ENCODE measurements around the gene PPP2R5C. TPM values are rescaled to one million over a fixed set of nuclear protein-coding genes. Genes with fewer than 3 reads are reported as not detected.

Gene PPP2R5C
- polyA plus RNA-seq, 3 donors, result 61.9 to 72.5 (median 64.0) TPM

DNA sequence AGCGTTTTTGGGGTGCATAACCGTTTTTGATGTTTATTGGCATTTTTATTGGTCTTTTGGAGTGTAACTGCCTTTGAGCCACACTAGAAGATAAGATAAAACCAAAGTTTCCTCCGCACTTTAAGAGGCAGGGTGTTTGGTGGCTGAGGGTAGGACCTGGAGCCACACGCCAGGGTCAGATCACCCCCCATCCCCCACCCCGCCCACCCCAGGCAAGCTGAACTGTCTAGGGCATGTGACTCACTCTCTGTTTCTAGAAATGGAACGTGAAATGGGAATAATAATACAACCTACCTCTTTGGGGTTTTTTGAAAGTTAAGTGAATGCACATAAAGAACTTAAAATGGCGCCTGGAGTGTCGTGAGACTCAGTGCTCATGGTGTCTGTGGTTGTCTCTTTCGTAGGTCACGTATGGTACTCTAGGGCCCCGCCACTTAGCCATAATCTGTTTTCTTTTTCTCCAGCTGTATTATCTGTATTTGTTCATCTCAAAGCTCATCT, 56.0 kb downstream of the PPP2R5C start:
- peak overlapping the region in 1 of 2 donors; percentile 9 for H3K4me3 Mint-ChIP-seq
- H3K36me3 Mint-ChIP-seq, result peaks cover 53 to 62% of the 10 kb centered on the region in 2 donors
- H4K20me1 ChIP-seq (ENCODE audit: insufficient read depth, low read length), result peaks cover 26% of the 10 kb centered on the region
- no peak overlapping the region for H3K4me2 ChIP-seq (replicated peaks; ENCODE audit: extremely low read depth, low read length, poor library complexity, severe bottlenecking)
- H3K9me3 ChIP-seq (replicated peaks in 1 of 2; ENCODE audit: control insufficient read depth in 1 of 2, insufficient read depth in 1 of 2, low read length in 2 of 2), result no peaks in the 10 kb centered on the region
- no peak for DNase-seq
- H3K79me2 ChIP-seq (ENCODE audit: insufficient read depth, low read length), result peaks cover 98% of the 10 kb centered on the region
- peaks cover 0 to 1% (median 0%) of the 10 kb centered on the region in 3 donors for H3K27me3 Mint-ChIP-seq (ENCODE audit: low read depth in 3 of 3)
- no peaks in the 10 kb centered on the region for H3K9me3 Mint-ChIP-seq
- no peak overlapping the region for H2AFZ ChIP-seq (ENCODE audit: insufficient read depth, low read depth, low read length, poor library complexity, severe bottlenecking)
- no peaks in the 10 kb centered on the region for H3K27me3 ChIP-seq (ENCODE audit: control insufficient read depth in 2 of 2, insufficient read depth in 2 of 2, low read length in 2 of 2)
- peaks cover 41% of the 10 kb centered on the region for H3K4me1 Mint-ChIP-seq
- peak overlapping the region in 5 of 7 donors; percentile 6 to 74 (median 54) for H3K27ac Mint-ChIP-seq
- H3K36me3 ChIP-seq (replicated peaks in 1 of 2; ENCODE audit: control insufficient read depth in 1 of 2, insufficient read depth in 2 of 2, low read length in 2 of 2), result peaks cover 25 to 28% of the 10 kb centered on the region in 2 donors
- TF ChIP-seq, protein P1, sequence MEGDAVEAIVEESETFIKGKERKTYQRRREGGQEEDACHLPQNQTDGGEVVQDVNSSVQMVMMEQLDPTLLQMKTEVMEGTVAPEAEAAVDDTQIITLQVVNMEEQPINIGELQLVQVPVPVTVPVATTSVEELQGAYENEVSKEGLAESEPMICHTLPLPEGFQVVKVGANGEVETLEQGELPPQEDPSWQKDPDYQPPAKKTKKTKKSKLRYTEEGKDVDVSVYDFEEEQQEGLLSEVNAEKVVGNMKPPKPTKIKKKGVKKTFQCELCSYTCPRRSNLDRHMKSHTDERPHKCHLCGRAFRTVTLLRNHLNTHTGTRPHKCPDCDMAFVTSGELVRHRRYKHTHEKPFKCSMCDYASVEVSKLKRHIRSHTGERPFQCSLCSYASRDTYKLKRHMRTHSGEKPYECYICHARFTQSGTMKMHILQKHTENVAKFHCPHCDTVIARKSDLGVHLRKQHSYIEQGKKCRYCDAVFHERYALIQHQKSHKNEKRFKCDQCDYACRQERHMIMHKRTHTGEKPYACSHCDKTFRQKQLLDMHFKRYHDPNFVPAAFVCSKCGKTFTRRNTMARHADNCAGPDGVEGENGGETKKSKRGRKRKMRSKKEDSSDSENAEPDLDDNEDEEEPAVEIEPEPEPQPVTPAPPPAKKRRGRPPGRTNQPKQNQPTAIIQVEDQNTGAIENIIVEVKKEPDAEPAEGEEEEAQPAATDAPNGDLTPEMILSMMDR (IDR thresholded peaks at IDR 0.05), result no peak
- no peak overlapping the region for H3K27ac ChIP-seq (ENCODE audit: low read depth in 1 of 2, low read length in 2 of 2)
- intact Hi-C loops (cut with micrococcal nuclease), result no loop called here
- no peak overlapping the region for H3K9ac ChIP-seq (ENCODE audit: insufficient read depth, low read length, poor library complexity, severe bottlenecking)
- WGBS (ENCODE audit: insufficient coverage), result 100% methylated on average over 3 of the region's 11 CpGs
- H3K4me3 ChIP-seq (replicated peaks in 1 of 3; ENCODE audit: low read depth in 2 of 3, low read length in 3 of 3), result no peak overlapping the region
- H3K4me1 ChIP-seq (ENCODE audit: control insufficient read depth in 1 of 2, insufficient read depth in 2 of 2, low read length in 2 of 2), result peaks cover 0 to 3% of the 10 kb centered on the region in 2 donors

DNA sequence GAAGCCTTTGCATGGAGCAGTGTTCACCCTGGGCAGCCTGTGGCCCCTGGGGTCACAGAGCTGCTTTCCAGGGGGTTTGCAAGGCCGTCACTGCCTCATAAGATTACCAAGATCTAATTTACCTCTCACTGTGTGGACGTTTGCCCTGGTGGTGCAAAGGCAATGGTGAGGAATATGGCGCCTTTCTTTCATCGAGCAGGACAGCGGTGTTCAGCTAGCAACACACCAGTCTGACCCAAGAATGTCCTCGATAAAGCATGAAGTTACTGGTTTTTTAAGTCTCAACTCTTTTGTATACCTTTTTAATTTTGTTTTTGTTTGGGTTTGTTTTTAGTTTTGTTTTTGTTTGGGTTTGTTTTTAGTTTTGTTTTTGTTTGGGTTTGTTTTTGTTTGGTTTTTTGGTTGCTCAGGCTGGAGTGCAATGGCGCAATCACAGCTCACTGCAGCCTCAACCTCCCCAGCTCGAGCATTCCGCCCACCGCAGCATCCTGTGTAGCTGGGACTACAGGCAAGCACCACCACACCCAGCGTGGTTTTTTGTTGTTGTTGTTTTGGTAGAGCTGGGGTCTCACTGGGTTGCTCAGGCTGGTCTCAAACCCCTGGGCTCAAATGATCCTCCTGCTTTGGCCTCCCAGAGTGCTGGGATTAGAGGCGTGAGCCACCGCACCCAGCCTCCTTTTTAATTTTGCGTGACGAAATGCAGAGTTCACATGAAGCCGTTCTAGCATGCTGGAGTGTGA, 57.9 kb downstream of the PPP2R5C start:
- no peak for DNase-seq
- peaks cover 15 to 19% of the 10 kb centered on the region in 2 donors for H3K4me1 ChIP-seq (ENCODE audit: control insufficient read depth in 1 of 2, insufficient read depth in 2 of 2, low read length in 2 of 2)
- no peak overlapping the region for H3K4me2 ChIP-seq (replicated peaks; ENCODE audit: extremely low read depth, low read length, poor library complexity, severe bottlenecking)
- Mint-ChIP-seq H3K27ac (peak overlapping the region in 5 of 7 donors; percentile 15 to 87 (median 78)), H3K4me3 (no peak overlapping the region), H3K4me1 (peaks cover 45% of the 10 kb centered on the region), H3K27me3 (ENCODE audit: low read depth in 3 of 3) (no peaks in the 10 kb centered on the region), H3K36me3 (peaks cover 49 to 50% of the 10 kb centered on the region in 2 donors), H3K9me3 (no peaks in the 10 kb centered on the region)
- peaks cover 94% of the 10 kb centered on the region for H3K79me2 ChIP-seq (ENCODE audit: insufficient read depth, low read length)
- peaks cover 19 to 21% of the 10 kb centered on the region in 2 donors for H3K36me3 ChIP-seq (replicated peaks in 1 of 2; ENCODE audit: control insufficient read depth in 1 of 2, insufficient read depth in 2 of 2, low read length in 2 of 2)
- no peaks in the 10 kb centered on the region for H3K27me3 ChIP-seq (ENCODE audit: control insufficient read depth in 2 of 2, insufficient read depth in 2 of 2, low read length in 2 of 2)
- H3K9me3 ChIP-seq (replicated peaks in 1 of 2; ENCODE audit: control insufficient read depth in 1 of 2, insufficient read depth in 1 of 2, low read length in 2 of 2), result no peaks in the 10 kb centered on the region
- 95% methylated on average over 8 of the region's 16 CpGs for WGBS (ENCODE audit: insufficient coverage)
- intact Hi-C loops (cut with micrococcal nuclease), result no loop called here
- peaks cover 23% of the 10 kb centered on the region for H4K20me1 ChIP-seq (ENCODE audit: insufficient read depth, low read length)
- H2AFZ ChIP-seq (ENCODE audit: insufficient read depth, low read depth, low read length, poor library complexity, severe bottlenecking), result no peak overlapping the region
- H3K27ac ChIP-seq (ENCODE audit: low read depth in 1 of 2, low read length in 2 of 2), result peak overlapping the region; percentile 30 to 60
- no peak overlapping the region for H3K9ac ChIP-seq (ENCODE audit: insufficient read depth, low read length, poor library complexity, severe bottlenecking)
- TF ChIP-seq, protein P1 (IDR thresholded peaks at IDR 0.05), result no peak
- no peak overlapping the region for H3K4me3 ChIP-seq (replicated peaks in 1 of 3; ENCODE audit: low read depth in 2 of 3, low read length in 3 of 3)

Data from CD14-positive monocyte (primary cell).